ENCODE data around the gene BIRC6. TPM values are rescaled to one million over a fixed set of nuclear protein-coding genes. Genes with fewer than 3 reads are reported as not detected.

The BIRC6 gene
- total and polyA plus RNA-seq, 2 of the 8 experiments (the other 6 are each of a cell fraction or from before 2014, with no cell fraction given) = 32.5 to 69.5 TPM

DNA sequence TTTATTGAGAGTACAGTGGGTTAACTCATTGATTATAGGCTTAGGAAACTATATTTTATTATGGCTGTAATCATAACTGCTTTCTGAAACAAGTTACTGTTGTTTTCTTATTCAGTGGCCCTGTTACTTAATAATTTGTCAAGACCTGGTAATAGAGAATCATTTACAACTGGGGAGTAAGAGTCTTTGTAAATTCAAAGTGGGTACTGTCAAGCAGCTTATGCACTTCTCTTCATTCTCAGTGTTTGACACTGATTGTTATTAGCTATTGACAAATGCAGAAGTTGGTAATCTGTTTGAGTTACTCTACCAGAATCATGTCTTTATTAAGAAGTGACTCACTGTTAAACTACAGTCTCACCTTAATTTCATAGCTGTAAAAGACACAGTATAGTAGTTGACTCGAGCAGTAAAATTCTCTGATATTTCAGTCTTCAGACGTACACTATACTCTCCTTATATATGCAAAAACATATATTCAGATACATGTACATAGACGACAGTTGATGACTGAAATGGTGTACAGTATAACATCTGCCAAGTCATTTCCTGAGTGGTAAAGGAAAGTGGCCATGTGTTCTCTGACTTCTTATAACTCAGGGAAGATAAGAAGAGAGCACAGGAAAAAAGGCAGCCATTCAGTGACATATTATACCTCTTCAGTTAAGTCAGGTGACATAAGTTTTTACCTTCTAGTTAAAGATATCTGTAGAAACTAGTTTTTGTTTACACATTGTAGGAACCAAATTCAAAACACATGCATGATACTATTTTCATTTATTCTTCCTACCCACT is 235.0 kb downstream of the BIRC6 start:
- WGBS, 2 experiments (ENCODE audit: extremely low coverage in 1 of 2, insufficient coverage in 1 of 2, insufficient read length in 1 of 2, insufficient replicate concordance in 2 of 2, low coverage in 1 of 2, low lambda C conversion rate in 2 of 2, missing lambda C conversion rate in 1 of 2) = 89% methylated on average over 3 of the region's 3 CpGs; no CpG with 5 or more reads in 1 of the 2 experiments
- no peak for TF ChIP-seq ZNF274 (IDR thresholded peaks at IDR 0.05; ENCODE audit: borderline replicate concordance, extremely low read depth, low read length)
- no peak for TF ChIP-seq CREB1 (IDR thresholded peaks at IDR 0.05)
- TF ChIP-seq RXRA (IDR thresholded peaks at IDR 0.05; ENCODE audit: insufficient read depth, low read depth, low read length) = no peak
- TF ChIP-seq E2F6 (IDR thresholded peaks at IDR 0.05) = no peak
- TF ChIP-seq CBX8 (IDR thresholded peaks at IDR 0.05; ENCODE audit: borderline replicate concordance, low read depth, low read length) = no peak
- no peak for TF ChIP-seq NANOG (IDR thresholded peaks at IDR 0.05; ENCODE audit: insufficient read depth, low read depth, low read length, poor library complexity, severe bottlenecking)
- no peak for TF ChIP-seq SAP30 (IDR thresholded peaks at IDR 0.05; ENCODE audit: insufficient read depth, insufficient replicate concordance, low read length)
- no peak for TF ChIP-seq MAFK (IDR thresholded peaks at IDR 0.05; ENCODE audit: low read depth, low read length)
- TF ChIP-seq SIRT6 (IDR thresholded peaks at IDR 0.05; ENCODE audit: low read length) = no peak
- no peak for TF ChIP-seq KDM4A (IDR thresholded peaks at IDR 0.05; ENCODE audit: low read depth, low read length, severe bottlenecking)
- no peak for TF ChIP-seq CHD2 (IDR thresholded peaks at IDR 0.05; ENCODE audit: low read length)
- no peak for TF ChIP-seq FOSL1 (IDR thresholded peaks at IDR 0.05; ENCODE audit: insufficient read depth, low read depth, low read length)

More for the DNA sequence above, 235.0 kb downstream of the BIRC6 start:
- Histone ChIP-seq H3K14ac (ENCODE audit: insufficient read length) (no peak overlapping the region), H3K36me3 (ENCODE audit: control insufficient read depth in 2 of 4, insufficient read depth in 4 of 4, low read length in 3 of 4) (peaks cover 0 to 7% (median 1%) of the 10 kb centered on the region in 4 experiments; a peak in 2 of 8 replicates), H3K4me2 (ENCODE audit: insufficient read depth in 1 of 2, low read depth in 2 of 2, low read length in 2 of 2) (no peak overlapping the region), H3K27ac (ENCODE audit: low read depth, low read length) (no peak overlapping the region), H3K56ac (replicated peaks; ENCODE audit: insufficient read length, low read depth, low read length) (no peak overlapping the region), H2AFZ (ENCODE audit: low read length) (no peak overlapping the region), H4K8ac (ENCODE audit: extremely low read depth, insufficient read depth, low read length) (no peak overlapping the region), H3K9me3 (ENCODE audit: insufficient read depth in 2 of 2, low read depth in 1 of 2, low read length in 1 of 2) (no peaks in the 10 kb centered on the region), H2BK12ac (ENCODE audit: low read depth, low read length) (no peak overlapping the region), H3K23ac (ENCODE audit: insufficient read length) (no peak overlapping the region), H3K23me2 (ENCODE audit: low read depth, low read length) (no peaks in the 10 kb centered on the region), H2BK120ac (replicated peaks; ENCODE audit: low read depth, low read length) (no peak overlapping the region), H2BK20ac (ENCODE audit: low read length) (no peak overlapping the region), H3K9ac (replicated peaks in 1 of 4; ENCODE audit: extremely low read depth in 1 of 4, low read depth in 3 of 4, low read length in 3 of 4) (no peak overlapping the region), H2BK15ac (ENCODE audit: low read length) (no peak overlapping the region), H2AK5ac (ENCODE audit: low read depth, low read length) (no peak overlapping the region), H3K4me3 (ENCODE audit: extremely low read depth in 1 of 4, insufficient read depth in 2 of 4, low read depth in 3 of 4, low read length in 4 of 4) (no peak overlapping the region), H3K79me2 (ENCODE audit: control insufficient read depth in 1 of 2, insufficient read depth in 2 of 2, low read length in 2 of 2) (no peaks in the 10 kb centered on the region), H4K91ac (replicated peaks; ENCODE audit: insufficient read length, low read length) (no peak overlapping the region), H3K27me3 (replicated peaks in 1 of 4; ENCODE audit: control insufficient read depth in 3 of 4, extremely low read depth in 1 of 4, insufficient read depth in 3 of 4, low read length in 3 of 4) (no peaks in the 10 kb centered on the region), H3K4ac (replicated peaks; ENCODE audit: insufficient read length, low read depth, low read length) (no peak overlapping the region), H3K4me1 (replicated peaks in 1 of 4; ENCODE audit: control insufficient read depth in 3 of 4, insufficient read depth in 4 of 4, low read length in 3 of 4) (no peaks in the 10 kb centered on the region), H3K79me1 (ENCODE audit: low read depth, low read length) (no peaks in the 10 kb centered on the region), H4K5ac (ENCODE audit: insufficient read length, low read depth, low read length) (no peak overlapping the region), H3K18ac (ENCODE audit: extremely low read depth, low read length) (no peak overlapping the region), H2BK5ac (ENCODE audit: low read depth, low read length) (no peak overlapping the region), H4K20me1 (replicated peaks in 1 of 2; ENCODE audit: control insufficient read depth in 1 of 2, insufficient read depth in 2 of 2, low read length in 2 of 2) (no peaks in the 10 kb centered on the region)
- FAIRE-seq (no peak), DNase-seq (ENCODE audit: low read depth in 1 of 2, low spot score in 2 of 2) (no peak)
- POLR2A ChIA-PET (ENCODE audit: partially characterized antibody) = interaction anchor here (0.7 kb wide), 1 partner anchor 618 kb away, joined by 3 read pairs; no protein-coding TSS in a partner anchor
- CTCF ChIA-PET (ENCODE audit: partially characterized antibody) = interaction anchor here (0.6 to 1.5 kb wide), 2 partner anchors 12 to 371 kb away, joined by 3 to 5 read pairs; no protein-coding TSS in a partner anchor

Measured in H1 (cell line).